HepG2 (cell line): ENCODE results near the gene LTB4R2. TPM values are rescaled to one million over a fixed set of nuclear protein-coding genes. Genes with fewer than 3 reads are reported as not detected.

Source experiments
- CAMTA2 ChIP-seq: sonication (generic); formaldehyde crosslinking; IDR thresholded peaks from 2 replicates; pipeline ENCODE4 v1.4.0; 2020; ENCODE audit warnings: mild to moderate bottlenecking, missing genetic modification reagents, borderline replicate concordance
- CENPX ChIP-seq: sonication (generic); formaldehyde crosslinking; IDR thresholded peaks from 2 replicates; pipeline ENCODE4 v1.9.0; 2021; ENCODE audit warnings: mild to moderate bottlenecking, missing genetic modification reagents, moderate library complexity
- FOXC1 ChIP-seq: sonication (generic); formaldehyde crosslinking; IDR thresholded peaks from 2 replicates; pipeline ENCODE4 v1.8.0; 2022; ENCODE audit warnings: mild to moderate bottlenecking, missing genetic modification reagents, borderline replicate concordance
- MTF2 ChIP-seq: sonication (generic); formaldehyde crosslinking; IDR thresholded peaks from 2 replicates; pipeline ENCODE4 v1.5.0; 2020; ENCODE audit warnings: missing genetic modification reagents, borderline replicate concordance
- NCOA1 ChIP-seq: sonication (generic); formaldehyde crosslinking; IDR thresholded peaks from 2 replicates; pipeline ENCODE4 v1.9.0; 2021; ENCODE audit warnings: missing genetic modification reagents
- PHB2 ChIP-seq: fragments of 450-650 bp; IDR thresholded peaks from 2 replicates; pipeline ENCODE4 v1.6.1; 2018; ENCODE audit not compliant: partially characterized antibody
- POLR2AphosphoS2 ChIP-seq: IDR thresholded peaks from 2 replicates; pipeline ENCODE4 v1.6.1; 2011; ENCODE audit warnings: low read depth, low read length, improper control_type of control experiment
- RFXAP ChIP-seq: sonication (generic); formaldehyde crosslinking; IDR thresholded peaks from 2 replicates; pipeline ENCODE4 v1.4.0; 2020; ENCODE audit warnings: missing genetic modification reagents, borderline replicate concordance
- SKI ChIP-seq: fragments of 450-650 bp; IDR thresholded peaks from one replicate; pipeline ENCODE4 v1.6.1; 2018; ENCODE audit warnings: mild to moderate bottlenecking; ENCODE audit not compliant: partially characterized antibody
- SMC3 ChIP-seq: IDR thresholded peaks from 2 replicates; pipeline ENCODE4 v1.6.1; 2011; ENCODE audit warnings: low read length, improper control_type of control experiment
- XBP1 ChIP-seq: sonication (generic); formaldehyde crosslinking; IDR thresholded peaks from 2 replicates; pipeline ENCODE4 v1.5.0; 2020; ENCODE audit warnings: missing genetic modification reagents
- ZFAT ChIP-seq: sonication (generic); formaldehyde crosslinking; conservative IDR thresholded peaks from 2 replicates; pipeline ENCODE4 v1.8.1; 2023; ENCODE audit warnings: missing genetic modification reagents, inconsistent platforms
- ZFX ChIP-seq: sonication (generic); formaldehyde crosslinking; IDR thresholded peaks from 2 replicates; pipeline ENCODE4 v1.4.0; 2020; ENCODE audit warnings: mild to moderate bottlenecking, low read depth, missing genetic modification reagents, moderate library complexity
- ZNF256 ChIP-seq: sonication (generic); formaldehyde crosslinking; conservative IDR thresholded peaks from 2 replicates; pipeline ENCODE4 v1.4.0; 2020; ENCODE audit warnings: missing genetic modification reagents
- ZNF3 ChIP-seq: IDR thresholded peaks from 2 replicates; pipeline ENCODE4 v1.7.0; 2017; ENCODE audit warnings: inconsistent platforms
- ZNF335 ChIP-seq: sonication (generic); formaldehyde crosslinking; IDR thresholded peaks from 2 replicates; pipeline ENCODE4 v1.4.0; 2020; ENCODE audit warnings: missing genetic modification reagents
- ZNF468 ChIP-seq: sonication (generic); formaldehyde crosslinking; IDR thresholded peaks from 2 replicates; pipeline ENCODE4 v1.8.0; 2022; ENCODE audit warnings: mild to moderate bottlenecking, moderate library complexity, missing genetic modification reagents
- ZNF782 ChIP-seq: sonication (generic); formaldehyde crosslinking; IDR thresholded peaks from 2 replicates; pipeline ENCODE4 v1.4.0; 2020; ENCODE audit warnings: missing genetic modification reagents, mild to moderate bottlenecking, borderline replicate concordance
- ZNF841 ChIP-seq: sonication (generic); formaldehyde crosslinking; IDR thresholded peaks from 2 replicates; pipeline ENCODE4 v1.8.1; 2023; ENCODE audit warnings: missing genetic modification reagents, borderline replicate concordance
- polyA plus RNA-seq, 8 experiments: library from polyadenylated mRNA; depleted of rRNA in 3 of 8; stranded (reverse) in 7 of 8; unstranded in 1 of 8; fragments of >200 nt; fragmentation: Illumina TruSeq in 4 of 8; extraction: Trizol in 4 of 8; gene quantifications; 2 replicates each; pipeline versions ENCODE4 v1.2.1 to v1.2.3, GENCODE V29; 2011 to 2016; ENCODE audit warnings: low read depth in 4 of 8, missing spikeins in 1 of 8, mixed read lengths in 1 of 8; ENCODE audit not compliant: insufficient read depth in 1 of 8
- total RNA-seq, 5 experiments: library from RNA; depleted of rRNA; stranded (reverse); fragments of >200 nt; fragmentation: Illumina TruSeq; extraction: Trizol; gene quantifications; 2 replicates each; pipeline ENCODE4 v1.2.3, GENCODE V29; 2016; ENCODE audit warnings: low read depth in 1 of 5
- TF ChIP-seq, protein P1 (sequence below): sonication (generic); formaldehyde crosslinking; IDR thresholded peaks from 2 replicates; pipeline ENCODE4 v1.8.1; 2022; ENCODE audit warnings: mild to moderate bottlenecking, missing genetic modification reagents
- TF ChIP-seq, protein P2 (sequence below): sonication (generic); formaldehyde crosslinking; IDR thresholded peaks from 2 replicates; pipeline ENCODE4 v1.8.1; 2023; ENCODE audit warnings: missing genetic modification reagents, inconsistent platforms, borderline replicate concordance
- TF ChIP-seq, protein P3 (sequence below): IDR thresholded peaks from 2 replicates; pipeline ENCODE4 v1.6.1; 2016; ENCODE audit warnings: mild to moderate bottlenecking, missing biosample characterization, missing genetic modification reagents
- TF ChIP-seq, protein P4 (sequence below): sonication (generic); formaldehyde crosslinking; IDR thresholded peaks from 2 replicates; pipeline ENCODE4 v1.4.0; 2020; ENCODE audit warnings: missing genetic modification reagents
- TF ChIP-seq, protein P5 (sequence below): IDR thresholded peaks from 2 replicates; pipeline ENCODE4 v1.6.1; 2016; ENCODE audit warnings: low read depth, control low read depth

The LTB4R2 gene
- total and polyA plus RNA-seq, 2 of the 13 experiments (the other 11 are each of a cell fraction or from before 2014, with no cell fraction given): 3.9 to 6.9 TPM

DNA sequence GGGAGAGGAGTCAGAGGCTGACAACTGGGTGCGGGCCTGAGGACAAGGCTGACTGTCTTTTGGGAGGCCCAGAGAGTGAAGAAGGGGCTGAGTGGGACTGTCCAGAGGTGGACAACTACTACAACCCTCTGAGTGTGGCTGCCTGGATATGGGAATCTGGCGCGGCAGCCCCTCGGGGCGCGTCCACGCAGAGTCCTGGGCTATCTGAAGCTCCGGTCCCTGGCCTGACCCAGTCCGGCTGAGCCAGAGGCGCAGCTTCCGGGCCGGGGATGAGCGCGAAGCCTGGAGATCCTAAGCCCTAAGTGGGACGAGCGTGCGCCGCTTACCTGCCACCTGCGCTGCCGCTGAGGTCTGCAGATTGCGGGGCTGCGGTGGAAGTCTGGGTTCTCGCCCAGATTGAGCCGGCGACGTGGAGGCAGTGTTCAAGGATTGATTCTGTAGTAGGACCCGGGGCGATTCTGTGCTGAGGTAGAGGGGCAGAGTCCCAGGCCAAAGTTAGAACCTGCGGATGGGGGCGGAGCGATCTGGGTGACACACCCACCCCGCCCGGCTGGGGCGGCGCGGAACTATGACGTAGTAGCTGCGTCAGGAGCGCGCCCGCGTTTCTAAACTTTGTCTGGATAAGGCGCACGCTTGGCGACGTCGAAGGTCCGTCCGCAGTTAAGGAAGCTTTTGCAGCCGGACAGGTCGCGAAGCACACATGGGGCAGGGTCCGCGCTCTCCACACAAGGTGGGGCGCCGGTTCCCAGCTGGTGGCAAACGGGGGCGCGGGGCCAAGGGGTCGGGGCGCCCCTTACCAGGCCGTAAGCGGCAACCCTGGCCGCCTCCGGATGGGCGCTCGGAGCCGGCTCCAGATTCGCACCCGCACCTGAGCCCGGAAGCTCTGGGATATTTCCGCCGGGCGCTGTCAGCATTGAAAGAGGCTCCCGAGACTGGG lies 10.4 kb upstream of the LTB4R2 start, which contains the start of the genes DHRS1 and NOP9 (continued):
- TF ChIP-seq, protein P1, sequence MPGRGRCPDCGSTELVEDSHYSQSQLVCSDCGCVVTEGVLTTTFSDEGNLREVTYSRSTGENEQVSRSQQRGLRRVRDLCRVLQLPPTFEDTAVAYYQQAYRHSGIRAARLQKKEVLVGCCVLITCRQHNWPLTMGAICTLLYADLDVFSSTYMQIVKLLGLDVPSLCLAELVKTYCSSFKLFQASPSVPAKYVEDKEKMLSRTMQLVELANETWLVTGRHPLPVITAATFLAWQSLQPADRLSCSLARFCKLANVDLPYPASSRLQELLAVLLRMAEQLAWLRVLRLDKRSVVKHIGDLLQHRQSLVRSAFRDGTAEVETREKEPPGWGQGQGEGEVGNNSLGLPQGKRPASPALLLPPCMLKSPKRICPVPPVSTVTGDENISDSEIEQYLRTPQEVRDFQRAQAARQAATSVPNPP (CRISPR knock-in tag): peak; percentile 90
- TF ChIP-seq CENPX (CRISPR knock-in tag) (no peak), MTF2 (CRISPR knock-in tag) (peak; percentile 53; the same call in 1 of the 2 replicates), ZFAT (CRISPR knock-in tag) (no peak; the same call in 1 of the 2 replicates), ZNF335 (CRISPR knock-in tag) (peak; percentile 93), SKI (peak; percentile 75), SMC3 (no peak), ZFX (CRISPR knock-in tag) (peak; percentile 99), ZNF256 (CRISPR knock-in tag) (peak; percentile 94), ZNF3 (no peak; the same call in 1 of the 2 replicates), POLR2AphosphoS2 (no peak), ZNF782 (peak; percentile 93), CAMTA2 (peak; percentile 66; the same call in 1 of the 2 replicates), PHB2 (no peak), NCOA1 (CRISPR knock-in tag) (peak; percentile 88; the same call in 1 of the 2 replicates), FOXC1 (CRISPR knock-in tag) (peak; percentile 97), RFXAP (peak; percentile 96), XBP1 (CRISPR knock-in tag) (0 out of 2 replicates have a peak, but pooled peaks have one; percentile 54), ZNF841 (CRISPR knock-in tag) (no peak), ZNF468 (CRISPR knock-in tag) (0 out of 2 replicates have a peak, but pooled peaks have one; percentile 83)
- TF ChIP-seq, protein P2, sequence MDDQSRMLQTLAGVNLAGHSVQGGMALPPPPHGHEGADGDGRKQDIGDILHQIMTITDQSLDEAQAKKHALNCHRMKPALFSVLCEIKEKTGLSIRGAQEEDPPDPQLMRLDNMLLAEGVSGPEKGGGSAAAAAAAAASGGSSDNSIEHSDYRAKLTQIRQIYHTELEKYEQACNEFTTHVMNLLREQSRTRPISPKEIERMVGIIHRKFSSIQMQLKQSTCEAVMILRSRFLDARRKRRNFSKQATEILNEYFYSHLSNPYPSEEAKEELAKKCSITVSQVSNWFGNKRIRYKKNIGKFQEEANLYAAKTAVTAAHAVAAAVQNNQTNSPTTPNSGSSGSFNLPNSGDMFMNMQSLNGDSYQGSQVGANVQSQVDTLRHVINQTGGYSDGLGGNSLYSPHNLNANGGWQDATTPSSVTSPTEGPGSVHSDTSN (CRISPR knock-in tag): peak; percentile 93; the same call in 1 of the 2 replicates
- TF ChIP-seq, protein P3, sequence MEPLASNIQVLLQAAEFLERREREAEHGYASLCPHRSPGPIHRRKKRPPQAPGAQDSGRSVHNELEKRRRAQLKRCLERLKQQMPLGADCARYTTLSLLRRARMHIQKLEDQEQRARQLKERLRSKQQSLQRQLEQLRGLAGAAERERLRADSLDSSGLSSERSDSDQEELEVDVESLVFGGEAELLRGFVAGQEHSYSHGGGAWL (CRISPR knock-in tag): peak; percentile 87
- TF ChIP-seq, protein P4, sequence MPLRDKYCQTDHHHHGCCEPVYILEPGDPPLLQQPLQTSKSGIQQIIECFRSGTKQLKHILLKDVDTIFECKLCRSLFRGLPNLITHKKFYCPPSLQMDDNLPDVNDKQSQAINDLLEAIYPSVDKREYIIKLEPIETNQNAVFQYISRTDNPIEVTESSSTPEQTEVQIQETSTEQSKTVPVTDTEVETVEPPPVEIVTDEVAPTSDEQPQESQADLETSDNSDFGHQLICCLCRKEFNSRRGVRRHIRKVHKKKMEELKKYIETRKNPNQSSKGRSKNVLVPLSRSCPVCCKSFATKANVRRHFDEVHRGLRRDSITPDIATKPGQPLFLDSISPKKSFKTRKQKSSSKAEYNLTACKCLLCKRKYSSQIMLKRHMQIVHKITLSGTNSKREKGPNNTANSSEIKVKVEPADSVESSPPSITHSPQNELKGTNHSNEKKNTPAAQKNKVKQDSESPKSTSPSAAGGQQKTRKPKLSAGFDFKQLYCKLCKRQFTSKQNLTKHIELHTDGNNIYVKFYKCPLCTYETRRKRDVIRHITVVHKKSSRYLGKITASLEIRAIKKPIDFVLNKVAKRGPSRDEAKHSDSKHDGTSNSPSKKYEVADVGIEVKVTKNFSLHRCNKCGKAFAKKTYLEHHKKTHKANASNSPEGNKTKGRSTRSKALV (CRISPR knock-in tag): peak; percentile 96
- TF ChIP-seq, protein P5, sequence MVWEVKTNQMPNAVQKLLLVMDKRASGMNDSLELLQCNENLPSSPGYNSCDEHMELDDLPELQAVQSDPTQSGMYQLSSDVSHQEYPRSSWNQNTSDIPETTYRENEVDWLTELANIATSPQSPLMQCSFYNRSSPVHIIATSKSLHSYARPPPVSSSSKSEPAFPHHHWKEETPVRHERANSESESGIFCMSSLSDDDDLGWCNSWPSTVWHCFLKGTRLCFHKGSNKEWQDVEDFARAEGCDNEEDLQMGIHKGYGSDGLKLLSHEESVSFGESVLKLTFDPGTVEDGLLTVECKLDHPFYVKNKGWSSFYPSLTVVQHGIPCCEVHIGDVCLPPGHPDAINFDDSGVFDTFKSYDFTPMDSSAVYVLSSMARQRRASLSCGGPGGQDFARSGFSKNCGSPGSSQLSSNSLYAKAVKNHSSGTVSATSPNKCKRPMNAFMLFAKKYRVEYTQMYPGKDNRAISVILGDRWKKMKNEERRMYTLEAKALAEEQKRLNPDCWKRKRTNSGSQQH: peak; percentile 98
